Astrocyte of the cerebellum (primary cell): ENCODE measurements around the gene SPTBN5.

Source experiments
- DNase-seq: peaks from one replicate; pipeline ENCODE4 v3.0.0-alpha.2; 2011; ENCODE audit warnings: low read depth
- H3K4me3 ChIP-seq: 2 replicates; pipeline ENCODE4 v1.5.1; 2011; ENCODE audit warnings: mild to moderate bottlenecking, low read depth, low read length, moderate library complexity
- in situ Hi-C: cut with HindIII; loops from 2 replicates; pipeline ENCODE4 v1.10.0; 2017; ENCODE audit warnings: low sequenced_read_pairs
- TF ChIP-seq, protein P1 (sequence below): IDR thresholded peaks from 2 replicates; pipeline ENCODE4 v1.5.1; 2012; ENCODE audit warnings: low read length, low read depth, moderate library complexity, mild to moderate bottlenecking; ENCODE audit errors: missing control alignments

SPTBN5 gene

GRCh38 chr15:41852736-41853590 lies 40.9 kb downstream of the SPTBN5 start:
- H3K4me3 ChIP-seq = no peak overlapping the region
- in situ Hi-C loops = no loop called here
- no peak for DNase-seq
- TF ChIP-seq, protein P1, sequence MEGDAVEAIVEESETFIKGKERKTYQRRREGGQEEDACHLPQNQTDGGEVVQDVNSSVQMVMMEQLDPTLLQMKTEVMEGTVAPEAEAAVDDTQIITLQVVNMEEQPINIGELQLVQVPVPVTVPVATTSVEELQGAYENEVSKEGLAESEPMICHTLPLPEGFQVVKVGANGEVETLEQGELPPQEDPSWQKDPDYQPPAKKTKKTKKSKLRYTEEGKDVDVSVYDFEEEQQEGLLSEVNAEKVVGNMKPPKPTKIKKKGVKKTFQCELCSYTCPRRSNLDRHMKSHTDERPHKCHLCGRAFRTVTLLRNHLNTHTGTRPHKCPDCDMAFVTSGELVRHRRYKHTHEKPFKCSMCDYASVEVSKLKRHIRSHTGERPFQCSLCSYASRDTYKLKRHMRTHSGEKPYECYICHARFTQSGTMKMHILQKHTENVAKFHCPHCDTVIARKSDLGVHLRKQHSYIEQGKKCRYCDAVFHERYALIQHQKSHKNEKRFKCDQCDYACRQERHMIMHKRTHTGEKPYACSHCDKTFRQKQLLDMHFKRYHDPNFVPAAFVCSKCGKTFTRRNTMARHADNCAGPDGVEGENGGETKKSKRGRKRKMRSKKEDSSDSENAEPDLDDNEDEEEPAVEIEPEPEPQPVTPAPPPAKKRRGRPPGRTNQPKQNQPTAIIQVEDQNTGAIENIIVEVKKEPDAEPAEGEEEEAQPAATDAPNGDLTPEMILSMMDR = no peak

GRCh38 chr15:41851755-41852370 lies 42.0 kb downstream of the SPTBN5 start:
- H3K4me3 ChIP-seq = no peak overlapping the region

GRCh38 chr15:41851167-41851523 lies 42.7 kb downstream of the SPTBN5 start:
- in situ Hi-C loops = no loop called here
- no peak overlapping the region for H3K4me3 ChIP-seq
- TF ChIP-seq, protein P1 = no peak
- DNase-seq = no peak

More at GRCh38 chr15:41851755-41852370, 42.0 kb downstream of the SPTBN5 start:
- in situ Hi-C loops = no loop called here
- TF ChIP-seq, protein P1 = no peak
- no peak for DNase-seq

GRCh38 chr15:41850482-41851166 lies 43.2 kb downstream of the SPTBN5 start:
- in situ Hi-C loops = no loop called here
- TF ChIP-seq, protein P1 = no peak
- no peak overlapping the region for H3K4me3 ChIP-seq

GRCh38 chr15:41849861-41850260 lies 44.0 kb downstream of the SPTBN5 start:
- in situ Hi-C loops = no loop called here
- no peak overlapping the region for H3K4me3 ChIP-seq
- no peak for DNase-seq
- TF ChIP-seq, protein P1 = no peak

More at GRCh38 chr15:41850482-41851166, 43.2 kb downstream of the SPTBN5 start:
- DNase-seq = no peak

DNA sequence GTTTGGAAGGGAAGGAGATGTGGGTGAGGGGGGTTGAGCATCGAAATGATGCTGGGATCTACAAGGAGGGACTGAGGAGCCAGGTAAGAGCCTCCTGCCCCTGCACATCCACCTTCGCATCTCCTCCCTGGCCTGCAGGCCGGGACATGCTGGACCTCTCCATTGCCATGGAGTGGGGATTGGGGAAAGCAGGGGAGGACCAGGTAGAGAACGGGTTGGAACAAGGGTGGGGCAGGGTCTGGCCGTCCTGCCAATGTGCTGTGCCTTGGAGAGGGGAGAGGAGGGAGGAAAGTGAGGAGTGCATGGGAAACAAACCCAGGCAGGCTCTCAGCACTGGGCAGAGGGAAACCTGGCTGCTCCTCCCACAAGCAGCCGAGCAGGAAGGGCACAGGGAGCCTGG lies 44.6 kb downstream of the SPTBN5 start:
- no peak for DNase-seq
- in situ Hi-C loops = no loop called here
- TF ChIP-seq, protein P1 = no peak
- H3K4me3 ChIP-seq = no peak overlapping the region
